ENCODE data around the gene PSMA7. TPM values are rescaled to one million over a fixed set of nuclear protein-coding genes. Genes with fewer than 3 reads are reported as not detected.

PSMA7 gene
- total RNA-seq, 1 experiment from 2014 or later = 514 TPM

DNA sequence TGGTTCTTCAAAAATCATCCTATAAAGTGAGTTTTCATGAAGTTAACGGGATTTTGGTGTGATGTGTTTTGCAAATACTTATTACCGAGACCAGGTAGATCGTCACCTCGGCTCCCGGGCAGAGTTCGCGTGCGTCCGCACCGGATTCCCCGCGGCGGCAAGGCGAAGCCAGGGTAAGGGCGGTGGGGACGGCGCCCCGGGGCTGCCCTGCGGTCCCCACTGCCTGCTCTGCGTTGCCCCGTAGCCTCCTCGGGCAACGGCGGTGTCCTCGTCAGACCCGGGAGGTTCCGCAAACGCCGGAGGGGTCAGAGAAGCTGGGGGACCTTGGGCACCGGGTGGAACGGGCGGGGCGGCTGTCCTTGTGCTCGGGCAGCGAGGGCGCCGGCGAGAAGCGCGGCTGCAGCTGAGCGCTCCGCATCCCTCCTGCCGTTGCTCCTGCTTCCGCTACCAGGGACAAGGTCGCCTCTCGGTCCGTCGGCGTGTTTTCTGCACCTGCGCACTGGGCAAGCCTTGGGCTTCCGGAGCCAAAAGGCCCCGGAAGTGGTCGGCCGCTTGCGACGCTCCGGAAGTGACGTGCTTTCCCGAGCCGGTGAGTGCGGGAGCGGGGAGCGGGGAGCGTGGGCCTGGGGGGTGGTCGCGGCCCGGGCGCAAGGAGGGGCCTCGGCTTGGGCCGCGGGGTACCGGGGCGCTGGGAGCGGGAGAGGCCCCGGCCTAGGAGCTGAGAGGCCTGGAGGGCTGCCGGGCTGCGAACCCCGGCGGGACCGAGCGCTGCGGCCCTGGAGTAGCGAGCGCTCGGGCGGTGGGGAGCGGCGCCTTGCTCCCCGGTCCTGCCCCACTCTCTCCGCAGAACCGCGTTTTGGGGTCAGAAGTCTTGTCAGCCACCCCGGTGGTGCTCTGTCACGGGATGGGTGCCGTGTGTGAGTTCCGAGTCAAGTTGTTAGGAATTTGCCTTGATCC, 39.6 kb upstream of the PSMA7 start, which contains the start of gene MTG2:
Gene MTG2, plus strand, starts transcription at position 560 of the 957 bp plus-strand sequence. CDS start 10,393 bp downstream, outside the sequence.
- Mint-ChIP-seq H3K27ac (ENCODE audit: unreplicated experiment) (peak within 1 kb of the TSS; percentile 96), H3K9me3 (ENCODE audit: low read depth, unreplicated experiment) (no peaks in the 10 kb centered on the region), H3K27me3 (ENCODE audit: unreplicated experiment) (no peaks in the 10 kb centered on the region), H3K36me3 (ENCODE audit: insufficient read depth, unreplicated experiment) (peaks cover 31% of the 10 kb centered on the region), H3K4me1 (ENCODE audit: low read depth, unreplicated experiment) (peaks cover 31% of the 10 kb centered on the region), H3K4me3 (ENCODE audit: low read depth, unreplicated experiment) (peak within 1 kb of the TSS; percentile 94)
- BruUV-seq (replicated peaks) = TSS peak; percentile 89
- peak; percentile 98 for DNase-seq
- TF ChIP-seq, protein P1, sequence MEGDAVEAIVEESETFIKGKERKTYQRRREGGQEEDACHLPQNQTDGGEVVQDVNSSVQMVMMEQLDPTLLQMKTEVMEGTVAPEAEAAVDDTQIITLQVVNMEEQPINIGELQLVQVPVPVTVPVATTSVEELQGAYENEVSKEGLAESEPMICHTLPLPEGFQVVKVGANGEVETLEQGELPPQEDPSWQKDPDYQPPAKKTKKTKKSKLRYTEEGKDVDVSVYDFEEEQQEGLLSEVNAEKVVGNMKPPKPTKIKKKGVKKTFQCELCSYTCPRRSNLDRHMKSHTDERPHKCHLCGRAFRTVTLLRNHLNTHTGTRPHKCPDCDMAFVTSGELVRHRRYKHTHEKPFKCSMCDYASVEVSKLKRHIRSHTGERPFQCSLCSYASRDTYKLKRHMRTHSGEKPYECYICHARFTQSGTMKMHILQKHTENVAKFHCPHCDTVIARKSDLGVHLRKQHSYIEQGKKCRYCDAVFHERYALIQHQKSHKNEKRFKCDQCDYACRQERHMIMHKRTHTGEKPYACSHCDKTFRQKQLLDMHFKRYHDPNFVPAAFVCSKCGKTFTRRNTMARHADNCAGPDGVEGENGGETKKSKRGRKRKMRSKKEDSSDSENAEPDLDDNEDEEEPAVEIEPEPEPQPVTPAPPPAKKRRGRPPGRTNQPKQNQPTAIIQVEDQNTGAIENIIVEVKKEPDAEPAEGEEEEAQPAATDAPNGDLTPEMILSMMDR (IDR thresholded peaks at IDR 0.05; ENCODE audit: unreplicated experiment) = no peak
- intact Hi-C loops (cut with micrococcal nuclease; ENCODE audit: unreplicated experiment) = no loop called here
- CTCF ChIA-PET = interaction anchor here (0.5 kb wide), 1 partner anchor 1162 kb away, joined by 4 read pairs; no protein-coding TSS in a partner anchor

DNA sequence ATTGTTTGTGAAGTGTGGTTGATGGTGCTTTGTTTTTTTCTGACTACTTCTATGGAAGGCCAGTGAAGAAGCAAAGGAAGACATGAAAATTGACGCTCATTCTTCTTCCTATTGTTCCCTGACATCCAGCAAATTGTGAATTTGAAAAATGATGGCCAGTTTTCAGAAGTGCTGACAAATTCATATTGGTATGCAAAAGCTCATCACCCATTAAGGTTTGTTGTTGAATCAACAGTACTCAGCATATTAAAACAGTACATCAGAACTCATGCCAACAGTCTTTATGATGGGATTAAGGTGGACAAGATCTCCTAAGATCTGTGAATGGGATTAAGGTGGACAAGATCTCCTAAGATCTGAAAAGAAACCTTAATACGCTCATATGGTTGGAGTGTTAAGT, 38.6 kb upstream of the PSMA7 start:
- no TSS peak for BruUV-seq (replicated peaks)
- H3K27ac Mint-ChIP-seq (ENCODE audit: unreplicated experiment) = peak overlapping the region; percentile 96
- CTCF ChIA-PET = no interaction called here
- no peak for DNase-seq
- peaks cover 35% of the 10 kb centered on the region for H3K36me3 Mint-ChIP-seq (ENCODE audit: insufficient read depth, unreplicated experiment)
- H3K4me3 Mint-ChIP-seq (ENCODE audit: low read depth, unreplicated experiment) = peak overlapping the region; percentile 94
- TF ChIP-seq, protein P1 (IDR thresholded peaks at IDR 0.05; ENCODE audit: unreplicated experiment) = no peak
- H3K27me3 Mint-ChIP-seq (ENCODE audit: unreplicated experiment) = no peaks in the 10 kb centered on the region
- intact Hi-C loops (cut with micrococcal nuclease; ENCODE audit: unreplicated experiment) = no loop called here
- no peaks in the 10 kb centered on the region for H3K9me3 Mint-ChIP-seq (ENCODE audit: low read depth, unreplicated experiment)
- peaks cover 21% of the 10 kb centered on the region for H3K4me1 Mint-ChIP-seq (ENCODE audit: low read depth, unreplicated experiment)

DNA sequence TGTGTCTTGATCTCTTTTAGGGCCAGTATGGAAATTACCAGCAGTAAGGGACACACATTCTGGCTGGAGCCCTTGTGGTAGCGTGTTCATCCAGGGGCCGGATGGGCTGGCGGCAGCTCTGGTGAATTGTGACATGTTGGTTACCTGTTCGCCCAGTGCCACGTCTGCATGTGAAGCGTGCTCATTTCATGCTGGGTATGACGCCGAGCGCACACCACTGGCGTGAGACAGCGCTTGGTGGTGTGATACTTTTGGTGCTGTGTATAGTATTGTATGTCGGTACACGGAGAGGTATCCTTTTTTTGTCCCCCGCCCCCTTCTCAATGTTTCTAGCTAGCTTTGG, 35.9 kb upstream of the PSMA7 start:
- Mint-ChIP-seq H3K4me3 (ENCODE audit: low read depth, unreplicated experiment) (no peak overlapping the region), H3K36me3 (ENCODE audit: insufficient read depth, unreplicated experiment) (peaks cover 46% of the 10 kb centered on the region), H3K27ac (ENCODE audit: unreplicated experiment) (no peak overlapping the region), H3K9me3 (ENCODE audit: low read depth, unreplicated experiment) (no peaks in the 10 kb centered on the region), H3K4me1 (ENCODE audit: low read depth, unreplicated experiment) (peaks cover 12% of the 10 kb centered on the region), H3K27me3 (ENCODE audit: unreplicated experiment) (no peaks in the 10 kb centered on the region)
- intact Hi-C loops (cut with micrococcal nuclease; ENCODE audit: unreplicated experiment) = no loop called here
- no peak for DNase-seq
- BruUV-seq (replicated peaks) = no TSS peak
- TF ChIP-seq, protein P1 (IDR thresholded peaks at IDR 0.05; ENCODE audit: unreplicated experiment) = no peak
- CTCF ChIA-PET = no interaction called here

DNA sequence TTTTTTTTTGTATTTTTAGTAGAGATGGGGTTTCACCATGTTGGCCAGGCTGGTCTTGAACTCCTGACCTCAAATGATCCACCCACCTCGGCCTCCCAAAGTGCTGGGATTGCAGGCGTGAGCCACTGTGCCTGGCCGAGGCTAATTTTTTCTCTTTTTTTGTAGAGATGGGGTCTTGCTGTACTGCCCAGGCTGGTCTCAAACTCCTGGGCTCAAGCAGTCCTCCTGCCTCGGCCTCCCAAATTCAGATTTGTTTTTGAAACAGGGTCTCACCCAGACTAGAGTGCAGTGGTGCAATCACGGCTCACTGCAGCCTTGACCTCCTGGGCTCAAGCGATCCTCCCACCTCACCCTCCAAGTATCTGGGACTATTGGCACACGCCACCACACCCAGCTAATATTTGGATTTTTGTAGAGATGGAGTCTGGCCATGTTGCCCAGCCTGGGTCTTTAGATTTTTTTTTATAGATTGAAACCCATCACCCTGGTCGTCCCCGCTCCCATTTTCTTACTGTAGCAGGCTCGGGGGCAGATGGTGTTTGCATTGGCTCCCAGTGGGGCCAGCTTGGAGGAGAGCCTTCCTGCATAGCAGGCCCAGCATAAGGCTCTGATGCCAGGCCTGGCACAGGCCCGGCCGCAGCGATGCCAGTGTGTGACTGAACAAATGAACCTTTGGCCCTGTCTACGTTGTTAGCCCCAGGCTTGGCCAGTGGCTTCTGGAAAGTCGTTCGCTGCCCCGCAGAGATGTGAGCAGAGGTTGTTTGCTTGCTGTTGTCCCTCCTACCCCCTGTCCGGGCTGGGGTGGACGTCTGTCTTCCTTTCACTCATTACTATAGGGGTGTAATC, 35.3 kb upstream of the PSMA7 start:
- Mint-ChIP-seq H3K27me3 (ENCODE audit: unreplicated experiment) (no peaks in the 10 kb centered on the region), H3K4me1 (ENCODE audit: low read depth, unreplicated experiment) (peaks cover 8% of the 10 kb centered on the region), H3K27ac (ENCODE audit: unreplicated experiment) (no peak overlapping the region), H3K4me3 (ENCODE audit: low read depth, unreplicated experiment) (no peak overlapping the region), H3K9me3 (ENCODE audit: low read depth, unreplicated experiment) (no peaks in the 10 kb centered on the region), H3K36me3 (ENCODE audit: insufficient read depth, unreplicated experiment) (peaks cover 46% of the 10 kb centered on the region)
- TF ChIP-seq, protein P1 (IDR thresholded peaks at IDR 0.05; ENCODE audit: unreplicated experiment) = no peak
- intact Hi-C loops (cut with micrococcal nuclease; ENCODE audit: unreplicated experiment) = no loop called here
- CTCF ChIA-PET = interaction anchor here (1.1 kb wide), 1 partner anchor 124 kb away, joined by 6 read pairs; no protein-coding TSS in a partner anchor
- no peak for DNase-seq
- no TSS peak for BruUV-seq (replicated peaks)

Data from Calu3 (cell line).